DND-41 (cell line): ENCODE data around the gene SIK1.
A peak's percentile ranks its signal among the peaks of the same experiment; 100 is the strongest.
"Not testable (repeated sequence)": the region's sequence is repeated elsewhere in the genome, so short reads cannot be mapped to it uniquely, and the experiment has no call there.

Experiments
- ATAC-seq: fragments of 200-7000 bp; cut with Tn5 transposase; 3 replicates; pipeline ENCODE4 v1.9.1; 2021; ENCODE audit warnings: low read depth; ENCODE audit not compliant: insufficient read depth
- DNase-seq: peaks from one replicate; pipeline ENCODE4 v3.0.0-alpha.2; 2020
- H2AFZ ChIP-seq: 2 replicates; pipeline ENCODE4 v1.6.0; 2012; ENCODE audit warnings: low read depth, low read length
- H3K27ac ChIP-seq: 2 replicates; pipeline ENCODE4 v1.5.1; 2012; ENCODE audit warnings: low read length, inconsistent platforms
- H3K27me3 ChIP-seq: fragments of 200-600 bp; sonication (generic); 2 replicates; pipeline ENCODE4 v1.6.0; 2012; ENCODE audit warnings: low read length, mild to moderate bottlenecking, inconsistent platforms; ENCODE audit not compliant: insufficient read depth, poor library complexity
- H3K36me3 ChIP-seq: 2 replicates; pipeline ENCODE4 v1.5.1; 2012; ENCODE audit warnings: low read length, inconsistent platforms; ENCODE audit not compliant: insufficient read depth
- H3K4me1 ChIP-seq: 2 replicates; pipeline ENCODE4 v1.5.1; 2012; ENCODE audit warnings: mild to moderate bottlenecking, low read length; ENCODE audit not compliant: insufficient read depth
- H3K4me2 ChIP-seq: 2 replicates; pipeline ENCODE4 v1.6.0; 2012; ENCODE audit warnings: mild to moderate bottlenecking, moderate library complexity, low read length, inconsistent platforms; ENCODE audit not compliant: insufficient read depth
- H3K4me3 ChIP-seq, 2 experiments: fragments of 200-600 bp in 1 of 2; shearing (Covaris generic) in 1 of 2; 2 replicates each; pipeline ENCODE4 v1.5.1; 2012 to 2016; ENCODE audit warnings: inconsistent platforms in 2 of 2, low read length in 2 of 2, mild to moderate bottlenecking in 2 of 2, low read depth in 1 of 2, moderate library complexity in 1 of 2
- H3K79me2 ChIP-seq: 2 replicates; pipeline ENCODE4 v1.6.0; 2012; ENCODE audit warnings: low read length, inconsistent platforms; ENCODE audit not compliant: insufficient read depth
- H3K9ac ChIP-seq: 2 replicates; pipeline ENCODE4 v1.6.0; 2012; ENCODE audit warnings: low read depth, mild to moderate bottlenecking, inconsistent platforms, low read length, moderate library complexity
- H3K9me3 ChIP-seq: 2 replicates; pipeline ENCODE4 v1.5.1; 2012; ENCODE audit warnings: low read length, moderate library complexity, mild to moderate bottlenecking, inconsistent platforms; ENCODE audit not compliant: insufficient read depth, severe bottlenecking
- H4K20me1 ChIP-seq: 2 replicates; pipeline ENCODE4 v1.6.0; 2012; ENCODE audit warnings: low read length; ENCODE audit not compliant: insufficient read depth

Gene SIK1

DNA sequence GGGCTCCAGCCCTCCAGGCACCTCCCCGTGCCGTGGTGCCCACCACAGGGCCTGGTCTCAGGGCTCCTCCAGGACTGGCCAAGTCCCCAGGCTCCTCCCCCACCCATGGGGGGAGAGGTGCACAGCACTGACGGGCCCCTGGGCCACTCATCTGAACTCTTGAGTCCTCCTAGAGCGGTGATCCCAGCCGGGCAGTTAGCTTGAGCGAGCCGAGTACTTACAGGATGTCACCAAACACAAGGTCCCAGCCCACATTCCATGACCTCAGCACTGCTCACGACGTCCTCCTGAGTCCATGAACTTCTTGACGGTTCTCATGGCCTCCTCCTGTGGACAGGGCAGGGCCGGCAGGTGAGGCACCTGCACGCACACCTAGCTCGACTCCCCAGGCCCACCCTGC lies 33.5 kb upstream of the SIK1 start:
- H3K79me2 ChIP-seq, H3K4me1 ChIP-seq, H3K4me3 ChIP-seq, ATAC-seq, H3K36me3 ChIP-seq, H2AFZ ChIP-seq, DNase-seq, H3K9ac ChIP-seq, H3K4me2 ChIP-seq, H3K27me3 ChIP-seq, H3K9me3 ChIP-seq, H3K27ac ChIP-seq, H4K20me1 ChIP-seq: not testable (repeated sequence)

- not testable (repeated sequence) for H3K36me3 ChIP-seq, H2AFZ ChIP-seq, H3K79me2 ChIP-seq, H3K4me3 ChIP-seq, DNase-seq, H3K9ac ChIP-seq, H3K4me2 ChIP-seq, ATAC-seq, H3K27me3 ChIP-seq, H3K27ac ChIP-seq, H4K20me1 ChIP-seq, H3K4me1 ChIP-seq, H3K9me3 ChIP-seq
Measured at GRCh38 chr21:43458995-43459394, 32.1 kb upstream of the SIK1 start.

DNA sequence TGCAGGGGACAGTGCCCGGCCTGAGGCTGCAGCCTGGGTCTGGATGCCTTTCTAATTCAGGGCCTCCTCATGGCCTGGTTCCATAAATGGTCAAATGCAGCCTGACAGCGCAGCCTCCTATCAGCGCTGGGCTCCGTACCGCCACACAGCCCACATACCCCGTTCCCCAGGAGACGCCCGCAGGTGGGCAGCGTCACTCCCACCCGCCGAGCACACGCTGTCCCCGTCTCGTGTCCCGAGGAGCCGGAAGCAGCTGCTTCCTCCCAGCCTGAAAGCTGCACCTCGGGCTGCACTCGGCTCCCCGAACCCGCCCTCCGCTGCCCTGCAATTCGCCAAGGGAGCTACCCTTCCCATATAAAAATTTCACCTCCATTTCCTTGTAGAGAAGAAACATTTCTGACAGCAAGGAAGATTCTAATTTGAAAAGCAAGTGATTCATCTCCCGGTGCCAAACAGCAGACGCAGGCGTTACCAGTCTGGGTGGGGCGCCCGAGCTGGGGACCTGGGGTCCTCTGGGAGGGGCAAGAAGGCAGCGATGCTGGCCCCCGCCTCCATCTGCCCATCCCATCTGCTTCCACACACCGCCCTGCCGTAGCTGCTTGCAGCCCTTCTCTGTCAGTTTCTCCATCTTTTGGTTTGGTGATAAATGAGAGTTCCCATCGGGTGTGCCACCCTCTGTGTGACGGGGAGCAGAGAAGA lies 29.8 kb upstream of the SIK1 start:
- DNase-seq, H3K9me3 ChIP-seq, H3K36me3 ChIP-seq, H3K27me3 ChIP-seq, H4K20me1 ChIP-seq, H3K27ac ChIP-seq, H3K4me1 ChIP-seq, H3K79me2 ChIP-seq, H2AFZ ChIP-seq, H3K9ac ChIP-seq, H3K4me3 ChIP-seq, H3K4me2 ChIP-seq: not testable (repeated sequence)
- peak; percentile 93 for ATAC-seq

DNA sequence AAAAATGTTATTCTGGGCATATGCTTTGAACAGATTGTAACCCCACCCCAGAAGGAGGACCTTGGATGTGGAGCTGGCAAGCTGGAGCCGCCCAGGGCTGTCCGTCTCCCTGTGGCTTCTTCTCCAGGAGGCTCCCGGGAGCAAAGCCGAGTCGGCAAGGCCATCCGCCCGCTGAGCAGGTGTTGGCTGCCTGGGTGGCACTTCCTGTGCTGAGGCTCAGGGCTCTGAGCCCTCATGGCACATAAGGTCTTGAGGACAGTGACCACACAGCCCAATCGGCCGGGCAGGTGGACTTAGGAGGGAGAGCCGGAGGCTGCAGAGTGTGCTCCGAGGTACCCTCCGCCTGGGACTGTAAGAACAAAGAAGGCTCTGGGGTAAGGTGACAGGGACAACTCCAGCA lies 28.8 kb upstream of the SIK1 start:
- not testable (repeated sequence) for DNase-seq, H3K4me3 ChIP-seq, ATAC-seq, H2AFZ ChIP-seq, H3K9me3 ChIP-seq, H3K4me1 ChIP-seq, H3K9ac ChIP-seq, H3K27me3 ChIP-seq, H3K79me2 ChIP-seq, H3K27ac ChIP-seq, H3K36me3 ChIP-seq, H3K4me2 ChIP-seq, H4K20me1 ChIP-seq

GRCh38 chr21:43454176-43454575 lies 27.2 kb upstream of the SIK1 start:
- DNase-seq, ATAC-seq, H4K20me1 ChIP-seq, H3K4me1 ChIP-seq, H3K27ac ChIP-seq, H3K36me3 ChIP-seq, H3K79me2 ChIP-seq, H3K27me3 ChIP-seq, H3K4me3 ChIP-seq, H2AFZ ChIP-seq, H3K9me3 ChIP-seq, H3K9ac ChIP-seq, H3K4me2 ChIP-seq: not testable (repeated sequence)

- H3K27ac ChIP-seq, H3K9me3 ChIP-seq, H3K79me2 ChIP-seq, DNase-seq, H3K9ac ChIP-seq, H3K36me3 ChIP-seq, ATAC-seq, H3K27me3 ChIP-seq, H2AFZ ChIP-seq, H3K4me3 ChIP-seq, H4K20me1 ChIP-seq, H3K4me2 ChIP-seq, H3K4me1 ChIP-seq: not testable (repeated sequence)
Measured at GRCh38 chr21:43451850-43452249, 24.9 kb upstream of the SIK1 start.

- H4K20me1 ChIP-seq, H3K9ac ChIP-seq, H3K27ac ChIP-seq, H3K4me2 ChIP-seq, DNase-seq, H3K36me3 ChIP-seq, H3K79me2 ChIP-seq, H3K4me3 ChIP-seq, H3K9me3 ChIP-seq, H2AFZ ChIP-seq, H3K4me1 ChIP-seq, ATAC-seq, H3K27me3 ChIP-seq: not testable (repeated sequence)
Measured at GRCh38 chr21:43450287-43450686, 23.4 kb upstream of the SIK1 start.

DNA sequence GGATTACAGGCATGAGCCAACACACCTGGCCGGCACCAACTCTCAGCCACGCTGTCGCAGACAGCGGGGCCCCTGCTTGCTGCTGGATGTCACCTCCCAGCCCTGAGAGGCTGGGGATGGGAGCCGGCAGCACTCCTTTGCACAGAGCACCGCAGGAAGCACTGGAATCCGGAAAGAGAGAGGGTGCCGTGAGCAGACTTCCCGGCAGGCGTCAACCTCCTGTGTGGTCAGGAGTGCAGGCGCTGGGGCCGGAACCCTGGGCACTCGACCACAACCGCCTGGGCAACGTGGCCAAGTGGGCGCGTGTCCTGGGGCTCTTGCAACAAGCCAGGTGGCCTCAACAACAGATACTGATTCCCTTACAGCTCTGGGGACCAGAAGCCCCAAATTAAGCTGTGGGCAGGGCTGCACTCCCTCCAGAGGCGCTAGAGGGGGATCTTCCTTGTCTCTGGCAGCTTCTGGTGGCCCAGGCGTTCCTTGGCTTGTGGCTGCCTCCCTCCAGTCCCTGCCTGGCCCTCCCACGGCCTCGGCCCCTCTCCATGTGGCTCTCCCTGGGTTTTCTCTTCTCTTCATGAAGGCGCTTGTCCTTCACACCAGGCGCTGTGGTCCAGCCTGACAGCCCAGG lies 20.5 kb upstream of the SIK1 start:
- not testable (repeated sequence) for H3K27ac ChIP-seq, H3K9me3 ChIP-seq, H3K9ac ChIP-seq, H4K20me1 ChIP-seq, ATAC-seq, H3K27me3 ChIP-seq, H3K4me3 ChIP-seq, H3K79me2 ChIP-seq, H3K4me1 ChIP-seq, H3K4me2 ChIP-seq, H3K36me3 ChIP-seq, DNase-seq, H2AFZ ChIP-seq
